Activated CD4-positive, alpha-beta T cell treated with anti-CD3 and anti-CD28 coated beads for 36 hours (primary cell): Measurements from ENCODE around the gene TNK2. TPM values are rescaled to one million over a fixed set of nuclear protein-coding genes. Genes with fewer than 3 reads are reported as not detected.
"Not testable (repeated sequence)": the region's sequence is repeated elsewhere in the genome, so short reads cannot be mapped to it uniquely, and the experiment has no call there.

ENCODE experiments used
- ATAC-seq: fragments of 200-7000 bp; cut with Tn5 transposase; one replicate; pipeline ENCODE4 v1.10.0; 2021; ENCODE audit warnings: mild to moderate bottlenecking, moderate library complexity
- CTCF ChIA-PET: fragments of 350-600 bp; sonication (Branson Sonifier 250); formaldehyde crosslinking; loops from one replicate; lab custom pipeline; 2021; ENCODE audit warnings: antibody characterized with exemption; lab: Charles Lee
- POLR2A ChIA-PET: fragments of 350-600 bp; sonication (Branson Sonifier 250); formaldehyde crosslinking; loops from one replicate; lab custom pipeline; 2021; ENCODE audit warnings: antibody characterized with exemption, inconsistent platforms; lab: Charles Lee
- DNase-seq: peaks from one replicate; pipeline ENCODE4 v3.0.0-alpha.2; 2020
- H3K27ac Mint-ChIP-seq: one replicate; pipeline ENCODE4 v1.8.0; 2021; ENCODE audit warnings: mixed read lengths
- H3K27me3 Mint-ChIP-seq: one replicate; pipeline ENCODE4 v1.8.0; 2021; ENCODE audit warnings: mixed read lengths
- H3K36me3 Mint-ChIP-seq: one replicate; pipeline ENCODE4 v1.8.0; 2021; ENCODE audit warnings: low read depth, mixed read lengths
- H3K4me1 Mint-ChIP-seq: one replicate; pipeline ENCODE4 v1.8.0; 2021; ENCODE audit warnings: mixed read lengths
- H3K4me3 Mint-ChIP-seq: one replicate; pipeline ENCODE4 v1.8.0; 2021; ENCODE audit warnings: mild to moderate bottlenecking, moderate library complexity, mixed read lengths
- H3K9me3 Mint-ChIP-seq: one replicate; pipeline ENCODE4 v1.8.0; 2021; ENCODE audit warnings: low read depth, mixed read lengths
- intact Hi-C, 2 experiments: fragments of 100-400 bp; cut with DNase I in 1 of 2; cut with micrococcal nuclease in 1 of 2; formaldehyde crosslinking; loops; one replicate each; pipeline versions ENCODE4 v1.14.2 to v1.15.1; 2022 to 2024; cut with DNase I, micrococcal nuclease
- total RNA-seq, 2 experiments: library from RNA; stranded (reverse); gene quantifications; one replicate each; pipeline ENCODE4 v1.2.3, GENCODE V29; 2021

The TNK2 gene
- total RNA-seq, 2 experiments from 2014 or later = 49.9 to 54.2 TPM

DNA sequence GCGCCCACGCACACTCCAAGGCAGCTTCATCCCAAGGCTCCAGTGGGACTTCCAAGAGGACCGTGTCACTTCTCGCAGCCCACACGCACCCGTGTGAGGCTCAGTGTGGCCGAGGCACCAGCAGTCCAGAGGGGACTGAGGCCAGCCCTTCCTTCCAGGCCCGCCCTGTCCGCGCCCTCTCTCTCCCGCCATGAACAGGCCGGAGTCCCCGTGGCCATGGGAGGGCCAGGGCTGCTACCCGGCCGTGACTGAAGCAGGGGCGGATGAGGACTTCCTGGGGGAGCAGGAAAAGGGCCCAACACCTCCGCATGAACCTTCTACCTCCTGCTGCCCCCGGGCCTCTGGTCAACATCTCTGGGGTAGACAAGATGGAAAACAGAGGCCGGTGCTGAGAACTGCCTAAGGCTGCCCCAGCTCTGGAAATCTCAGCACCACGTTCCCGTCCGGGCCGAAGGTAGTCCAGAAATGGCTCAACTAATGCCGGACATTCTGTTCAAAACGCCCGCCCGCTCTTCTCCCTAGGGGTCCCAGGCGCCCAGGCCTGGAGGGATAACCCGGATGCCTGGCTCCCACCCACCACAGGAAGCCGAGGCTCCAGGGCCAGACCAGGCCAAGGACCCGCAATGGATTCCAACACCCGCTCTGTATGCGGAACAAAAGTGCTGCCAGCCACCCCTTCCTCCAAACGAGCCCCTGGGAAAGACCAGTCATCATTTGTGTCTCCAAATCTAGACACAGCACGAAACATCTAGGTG lies 32.7 kb downstream of the TNK2 start:
- Mint-ChIP-seq H3K27me3 (no peaks in the 10 kb centered on the region), H3K4me3 (no peak overlapping the region), H3K4me1 (no peaks in the 10 kb centered on the region), H3K36me3 (peaks cover 8% of the 10 kb centered on the region), H3K27ac (no peak overlapping the region), H3K9me3 (no peaks in the 10 kb centered on the region)
- ChIA-PET POLR2A (no interaction called here), CTCF (interaction anchor here (1.3 kb wide), 1 partner anchor 19 kb away, joined by 4 read pairs; no protein-coding TSS in a partner anchor)
- ATAC-seq (no peak), DNase-seq (no peak)
- intact Hi-C loops = no loop called here

DNA sequence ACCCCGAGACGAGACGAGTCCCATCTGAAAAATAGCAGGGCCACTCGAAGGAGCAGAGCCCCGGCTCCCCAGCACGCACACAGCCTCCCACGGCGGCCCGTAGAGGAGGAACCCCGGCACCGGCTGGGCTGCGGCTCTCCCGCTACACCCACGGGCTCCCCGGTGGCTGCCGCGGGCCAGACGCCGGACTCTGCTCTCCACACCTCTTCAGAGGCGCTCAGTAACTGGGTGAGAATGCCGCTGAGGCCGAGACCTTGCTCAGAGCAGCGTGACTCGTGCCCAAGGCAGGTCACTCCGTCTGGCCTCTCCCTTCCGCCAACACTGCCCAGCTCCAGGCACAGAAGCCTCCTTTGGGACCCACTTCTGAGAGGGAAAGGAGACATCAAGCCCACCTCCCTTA lies 34.4 kb downstream of the TNK2 start:
- no peak overlapping the region for H3K27ac Mint-ChIP-seq
- POLR2A ChIA-PET = no interaction called here
- no peaks in the 10 kb centered on the region for H3K4me1 Mint-ChIP-seq
- no peak for ATAC-seq
- no peak for DNase-seq
- no peaks in the 10 kb centered on the region for H3K9me3 Mint-ChIP-seq
- no peak overlapping the region for H3K4me3 Mint-ChIP-seq
- intact Hi-C loops = no loop called here
- peaks cover 10% of the 10 kb centered on the region for H3K36me3 Mint-ChIP-seq
- CTCF ChIA-PET = no interaction called here
- no peaks in the 10 kb centered on the region for H3K27me3 Mint-ChIP-seq

DNA sequence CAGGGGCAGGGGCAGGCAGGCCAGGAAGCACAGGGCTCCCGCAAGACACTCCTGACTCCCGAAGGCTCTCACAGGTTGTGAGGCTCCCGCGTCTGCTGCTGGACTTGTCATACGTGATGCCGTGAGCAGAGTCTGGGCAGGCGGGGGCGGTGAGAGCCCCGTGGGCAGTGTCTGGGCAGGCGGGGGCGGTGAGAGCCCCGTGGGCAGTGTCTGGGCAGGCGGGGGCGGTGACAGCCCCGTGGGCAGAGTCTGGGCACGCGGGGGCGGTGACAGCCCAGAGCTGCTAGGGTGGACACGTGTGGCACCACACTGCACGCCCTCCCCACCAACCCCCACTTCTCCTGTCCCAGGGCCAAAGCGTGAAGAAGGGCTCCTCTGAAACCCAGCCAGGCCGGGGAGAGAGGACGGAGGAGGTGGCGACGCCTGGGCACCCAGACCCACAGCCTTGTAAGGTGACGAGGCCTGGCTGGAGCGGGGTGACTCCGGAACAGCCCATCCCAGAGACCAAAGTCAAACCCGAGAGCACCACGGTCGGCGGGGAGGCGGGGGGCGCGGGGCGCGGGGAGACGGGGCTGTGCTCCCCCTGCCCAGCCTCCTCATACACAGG lies 35.0 kb downstream of the TNK2 start:
- ChIA-PET CTCF (no interaction called here), POLR2A (no interaction called here)
- Mint-ChIP-seq H3K27ac (no peak overlapping the region), H3K9me3 (no peaks in the 10 kb centered on the region), H3K4me3 (no peak overlapping the region), H3K4me1 (no peaks in the 10 kb centered on the region), H3K27me3 (no peaks in the 10 kb centered on the region), H3K36me3 (peaks cover 10% of the 10 kb centered on the region)
- no peak for DNase-seq
- ATAC-seq = no peak
- intact Hi-C loops = no loop called here

DNA sequence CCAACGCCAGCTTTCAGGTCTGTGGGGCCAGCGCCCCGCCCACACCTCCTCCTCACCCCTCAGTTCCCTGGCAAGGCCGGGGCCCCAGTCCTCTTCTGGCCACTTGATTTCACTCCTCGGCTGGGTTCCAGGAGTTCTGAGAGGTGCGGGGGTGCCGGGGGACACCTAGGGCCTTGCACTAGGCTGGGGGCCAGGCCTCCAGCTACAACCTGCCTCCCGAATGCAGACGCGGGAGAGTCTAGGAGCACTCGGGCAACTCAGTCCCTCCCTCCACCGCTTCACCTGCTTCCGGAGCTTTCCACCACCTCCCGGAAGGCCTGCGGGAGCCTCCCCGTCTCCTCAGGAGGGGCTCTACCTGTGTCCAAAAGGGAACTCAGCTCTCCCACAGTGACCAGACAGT lies 35.6 kb downstream of the TNK2 start:
- no peaks in the 10 kb centered on the region for H3K4me1 Mint-ChIP-seq
- no peak overlapping the region for H3K4me3 Mint-ChIP-seq
- no peak overlapping the region for H3K27ac Mint-ChIP-seq
- DNase-seq (no peak), ATAC-seq (no peak)
- H3K36me3 Mint-ChIP-seq = peaks cover 10% of the 10 kb centered on the region
- CTCF ChIA-PET = interaction anchor here (0.5 kb wide), 1 partner anchor 72 kb away, joined by 3 read pairs; no protein-coding TSS in a partner anchor
- intact Hi-C loops = no loop called here
- no peaks in the 10 kb centered on the region for H3K27me3 Mint-ChIP-seq
- no peaks in the 10 kb centered on the region for H3K9me3 Mint-ChIP-seq
- POLR2A ChIA-PET = no interaction called here

GRCh38 chr3:195872097-195872496 lies 36.3 kb downstream of the TNK2 start:
- DNase-seq (no peak), ATAC-seq (no peak)
- Mint-ChIP-seq H3K4me1 (no peaks in the 10 kb centered on the region), H3K9me3 (no peaks in the 10 kb centered on the region), H3K27ac (no peak overlapping the region), H3K27me3 (no peaks in the 10 kb centered on the region), H3K36me3 (peaks cover 7% of the 10 kb centered on the region), H3K4me3 (no peak overlapping the region)
- CTCF ChIA-PET = interaction anchor here (0.6 to 1.5 kb wide), 2 partner anchors 25 to 43 kb away, joined by 3 read pairs; no protein-coding TSS in a partner anchor
- POLR2A ChIA-PET = no interaction called here
- intact Hi-C loops = no loop called here

DNA sequence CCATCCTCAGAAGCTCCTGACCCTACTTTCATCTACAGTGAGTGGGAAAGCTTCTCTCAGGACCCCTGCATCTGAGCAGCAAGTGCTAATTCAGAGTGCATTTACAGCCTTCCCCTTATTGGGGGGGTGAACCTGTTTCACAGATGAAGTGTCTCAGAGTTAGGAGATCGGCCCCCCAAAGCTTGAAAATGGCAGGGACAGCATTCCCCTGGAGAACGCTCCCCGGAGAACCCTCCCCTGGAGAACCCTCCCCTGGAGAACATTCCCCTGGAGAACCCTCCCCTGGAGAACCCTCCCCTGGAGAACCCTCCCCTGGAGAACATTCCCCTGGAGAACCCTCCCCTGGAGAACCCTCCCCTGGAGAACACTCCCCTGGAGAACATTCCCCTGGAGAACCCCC lies 36.7 kb downstream of the TNK2 start:
- ATAC-seq, H3K27ac Mint-ChIP-seq, H3K9me3 Mint-ChIP-seq, POLR2A ChIA-PET, H3K4me1 Mint-ChIP-seq, H3K36me3 Mint-ChIP-seq, H3K4me3 Mint-ChIP-seq, H3K27me3 Mint-ChIP-seq, DNase-seq, intact Hi-C loops: not testable (repeated sequence)
- CTCF ChIA-PET = interaction anchor here (0.6 to 1.5 kb wide), 3 partner anchors 12 to 43 kb away, joined by 3 read pairs; no protein-coding TSS in a partner anchor

- Mint-ChIP-seq H3K27me3 (no peaks in the 10 kb centered on the region), H3K4me3 (no peak overlapping the region), H3K4me1 (no peaks in the 10 kb centered on the region), H3K27ac (no peak overlapping the region), H3K36me3 (peaks cover 3% of the 10 kb centered on the region), H3K9me3 (no peaks in the 10 kb centered on the region)
- no peak for DNase-seq
- intact Hi-C loops = no loop called here
- POLR2A ChIA-PET = no interaction called here
- no peak for ATAC-seq
- CTCF ChIA-PET = interaction anchor here (1.1 to 1.5 kb wide), 2 partner anchors 11 to 27 kb away, joined by 3 read pairs; no protein-coding TSS in a partner anchor
Measured at GRCh38 chr3:195870937-195871336, 37.4 kb downstream of the TNK2 start.

DNA sequence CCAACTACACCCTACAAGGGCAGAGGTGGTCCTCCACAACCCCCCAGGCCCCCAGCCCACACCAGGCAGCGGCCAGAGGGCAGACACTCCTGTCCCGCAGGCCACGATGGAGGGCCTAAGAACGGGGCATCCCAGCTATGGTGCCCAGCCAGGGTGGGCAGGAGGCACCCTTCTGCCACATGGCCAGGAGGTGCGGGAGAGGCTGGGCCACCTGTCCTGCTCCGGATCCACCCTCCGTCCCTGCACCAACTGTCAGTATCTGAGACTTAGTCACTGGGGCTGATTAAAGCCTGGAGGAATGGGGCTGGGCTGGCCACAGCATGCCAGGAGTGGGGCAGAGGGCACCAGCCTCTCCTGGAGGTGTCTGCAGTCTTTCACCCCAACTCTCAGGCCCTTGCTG lies 37.9 kb downstream of the TNK2 start:
- Mint-ChIP-seq H3K4me3 (no peak overlapping the region), H3K27me3 (no peaks in the 10 kb centered on the region), H3K9me3 (no peaks in the 10 kb centered on the region), H3K27ac (no peak overlapping the region), H3K4me1 (no peaks in the 10 kb centered on the region), H3K36me3 (peaks cover 3% of the 10 kb centered on the region)
- ChIA-PET POLR2A (no interaction called here), CTCF (interaction anchor here (0.7 to 1.1 kb wide), 2 partner anchors 10 to 133 kb away, joined by 3 to 5 read pairs; no protein-coding TSS in a partner anchor)
- intact Hi-C loops = no loop called here
- no peak for ATAC-seq
- no peak for DNase-seq

DNA sequence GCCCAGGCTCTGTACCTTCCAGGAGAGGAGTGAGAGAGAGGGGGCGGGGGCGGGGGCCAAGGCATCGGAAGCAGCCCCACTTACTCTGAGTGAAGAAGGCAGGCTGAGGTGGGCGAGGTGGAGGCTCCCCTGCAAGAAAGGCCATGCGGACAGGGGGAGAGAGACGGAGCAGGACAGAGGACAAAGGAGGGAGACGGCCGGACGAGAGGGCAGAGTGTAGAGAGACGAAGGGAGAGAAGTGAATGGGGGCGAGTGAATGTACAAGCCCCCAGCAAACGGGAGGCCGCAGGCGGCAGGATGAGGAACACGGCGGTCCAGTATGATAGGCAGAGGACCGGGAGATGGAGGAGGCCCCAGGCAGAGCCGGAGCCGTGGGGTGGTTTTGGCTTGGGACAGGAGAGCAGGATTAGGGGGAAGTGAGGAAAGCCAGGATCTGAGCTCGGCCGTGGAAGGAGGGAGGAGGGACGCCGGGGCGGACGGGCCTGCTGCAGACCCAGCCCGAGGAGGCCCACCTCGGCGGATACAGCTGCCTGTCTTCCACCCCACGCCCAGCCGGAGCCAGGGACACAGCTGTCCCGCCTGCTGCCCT lies 38.8 kb downstream of the TNK2 start:
- no peak for DNase-seq
- Mint-ChIP-seq H3K27me3 (no peaks in the 10 kb centered on the region), H3K36me3 (peaks cover 3% of the 10 kb centered on the region), H3K27ac (no peak overlapping the region), H3K4me3 (no peak overlapping the region), H3K4me1 (no peaks in the 10 kb centered on the region), H3K9me3 (no peaks in the 10 kb centered on the region)
- intact Hi-C loops = no loop called here
- CTCF ChIA-PET = interaction anchor here (0.7 kb wide), 1 partner anchor 13 kb away, joined by 3 read pairs; no protein-coding TSS in a partner anchor
- POLR2A ChIA-PET = no interaction called here
- ATAC-seq = no peak

- Mint-ChIP-seq H3K36me3 (peaks cover 3% of the 10 kb centered on the region), H3K9me3 (no peaks in the 10 kb centered on the region), H3K27ac (no peak overlapping the region), H3K27me3 (no peaks in the 10 kb centered on the region), H3K4me1 (no peaks in the 10 kb centered on the region), H3K4me3 (no peak overlapping the region)
- intact Hi-C loops = no loop called here
- DNase-seq (no peak), ATAC-seq (no peak)
- CTCF ChIA-PET = no interaction called here
- POLR2A ChIA-PET = no interaction called here
Measured at GRCh38 chr3:195868866-195869412, 39.4 kb downstream of the TNK2 start.

- DNase-seq (no peak), ATAC-seq (no peak)
- no peak overlapping the region for H3K4me3 Mint-ChIP-seq
- H3K9me3 Mint-ChIP-seq = no peaks in the 10 kb centered on the region
- ChIA-PET POLR2A (no interaction called here), CTCF (no interaction called here)
- H3K36me3 Mint-ChIP-seq = peaks cover 3% of the 10 kb centered on the region
- intact Hi-C loops = no loop called here
- H3K4me1 Mint-ChIP-seq = peaks cover under 1% of the 10 kb centered on the region
- no peak overlapping the region for H3K27ac Mint-ChIP-seq
- H3K27me3 Mint-ChIP-seq = no peaks in the 10 kb centered on the region
Measured at GRCh38 chr3:195868336-195868865, 40.0 kb downstream of the TNK2 start.
